Hindlimb muscle (tissue), 1 donor: ENCODE results near the gene NCK1. TPM values are rescaled to one million over a fixed set of nuclear protein-coding genes. Genes with fewer than 3 reads are reported as not detected.
"Not testable (repeated sequence)": the region's sequence is repeated elsewhere in the genome, so short reads cannot be mapped to it uniquely, and the experiment has no call there.

ENCODE experiments used
- DNase-seq: peaks from one replicate; pipeline ENCODE4 v3.0.0-alpha.2; 2013
- polyA plus RNA-seq: library from polyadenylated mRNA; unstranded; fragments of 120-200 nt; gene quantifications from one replicate; pipeline ENCODE4 v1.2.1, GENCODE V29; 2013; ENCODE audit not compliant: insufficient read length

Gene NCK1
- polyA plus RNA-seq, 1 donor, result 29.0 TPM

GRCh38 chr3:136862617-136863322 is 762 bp downstream of the NCK1 start:
- peak; percentile 67 for DNase-seq

DNA sequence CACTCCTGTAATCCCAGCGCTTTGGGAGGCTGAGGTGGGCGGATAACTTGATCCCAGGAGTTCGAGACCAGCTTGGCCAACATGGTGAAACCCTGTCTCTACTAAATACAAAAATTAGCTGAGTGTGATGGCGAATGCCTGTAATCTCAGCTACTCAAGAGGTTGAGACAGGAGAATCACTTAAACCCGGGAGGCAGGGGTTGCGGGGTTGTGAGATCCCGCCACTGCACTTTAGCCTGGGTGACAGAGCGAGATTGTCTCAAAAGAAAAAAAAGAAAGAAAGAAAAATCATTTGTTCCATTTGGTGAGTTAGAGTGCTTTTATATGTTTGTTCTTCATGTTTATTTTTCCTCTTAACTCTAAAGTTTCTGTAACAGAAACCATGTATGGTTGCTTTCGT is 7.3 kb downstream of the NCK1 start:
- DNase-seq, result no peak

- DNase-seq, result not testable (repeated sequence)
Measured at GRCh38 chr3:136872258-136872657, 10.2 kb downstream of the NCK1 start.

DNA sequence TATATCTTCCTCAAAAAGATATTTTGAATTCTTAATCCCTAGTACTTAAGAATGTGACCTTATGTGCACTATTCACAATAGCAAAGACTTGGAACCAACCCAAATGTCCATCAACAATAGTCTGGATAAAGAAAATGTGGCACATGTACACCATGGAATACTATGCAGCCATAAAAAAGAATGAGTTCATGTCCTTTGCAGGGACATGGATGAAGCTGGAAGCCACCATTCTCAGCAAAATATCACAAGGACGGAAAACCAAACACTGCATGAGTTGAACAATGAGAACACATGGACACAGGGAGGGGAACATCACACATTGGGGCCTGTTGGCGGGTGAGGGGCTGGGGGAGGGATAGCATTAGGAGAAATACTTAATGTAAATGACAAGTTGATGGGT is 17.5 kb downstream of the NCK1 start:
- not testable (repeated sequence) for DNase-seq

- no peak for DNase-seq
Measured at GRCh38 chr3:136882571-136882970, 20.6 kb downstream of the NCK1 start.

DNA sequence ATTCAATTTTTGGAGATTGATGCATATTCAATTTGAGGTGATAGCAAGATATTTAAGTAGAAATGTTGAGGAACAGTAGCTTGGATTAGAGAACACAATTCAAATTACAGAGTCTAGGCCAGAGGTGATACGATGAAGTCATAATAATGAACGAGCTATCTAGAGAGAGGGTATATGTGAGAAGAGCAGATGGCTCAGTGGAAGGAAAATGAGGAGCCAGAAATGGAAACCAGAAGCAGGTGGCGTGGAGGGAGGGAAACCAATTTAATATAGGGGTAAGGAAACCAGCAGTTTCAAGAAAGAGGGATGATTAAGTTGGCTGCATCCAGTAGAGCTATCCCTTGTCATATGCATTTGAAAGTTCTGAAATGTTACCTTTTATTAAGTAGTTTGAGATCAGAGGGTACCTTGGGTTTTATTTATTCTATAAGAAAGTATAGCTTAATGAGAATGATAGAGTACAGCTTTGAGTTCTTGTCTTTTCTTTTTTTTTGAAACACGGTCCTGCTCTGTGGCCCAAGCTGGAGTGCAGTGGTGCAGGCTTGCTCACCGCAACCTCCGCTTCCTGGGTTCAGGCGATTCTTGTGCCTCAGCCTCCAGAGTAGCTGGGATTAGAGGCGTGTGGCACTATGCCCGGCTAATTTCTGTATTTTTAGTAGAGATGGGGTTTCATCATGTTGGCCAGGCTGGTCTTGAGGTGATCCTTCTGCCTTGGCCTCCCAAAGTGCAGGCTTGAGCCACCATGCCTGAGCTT is 22.1 kb downstream of the NCK1 start:
- DNase-seq, result no peak

DNA sequence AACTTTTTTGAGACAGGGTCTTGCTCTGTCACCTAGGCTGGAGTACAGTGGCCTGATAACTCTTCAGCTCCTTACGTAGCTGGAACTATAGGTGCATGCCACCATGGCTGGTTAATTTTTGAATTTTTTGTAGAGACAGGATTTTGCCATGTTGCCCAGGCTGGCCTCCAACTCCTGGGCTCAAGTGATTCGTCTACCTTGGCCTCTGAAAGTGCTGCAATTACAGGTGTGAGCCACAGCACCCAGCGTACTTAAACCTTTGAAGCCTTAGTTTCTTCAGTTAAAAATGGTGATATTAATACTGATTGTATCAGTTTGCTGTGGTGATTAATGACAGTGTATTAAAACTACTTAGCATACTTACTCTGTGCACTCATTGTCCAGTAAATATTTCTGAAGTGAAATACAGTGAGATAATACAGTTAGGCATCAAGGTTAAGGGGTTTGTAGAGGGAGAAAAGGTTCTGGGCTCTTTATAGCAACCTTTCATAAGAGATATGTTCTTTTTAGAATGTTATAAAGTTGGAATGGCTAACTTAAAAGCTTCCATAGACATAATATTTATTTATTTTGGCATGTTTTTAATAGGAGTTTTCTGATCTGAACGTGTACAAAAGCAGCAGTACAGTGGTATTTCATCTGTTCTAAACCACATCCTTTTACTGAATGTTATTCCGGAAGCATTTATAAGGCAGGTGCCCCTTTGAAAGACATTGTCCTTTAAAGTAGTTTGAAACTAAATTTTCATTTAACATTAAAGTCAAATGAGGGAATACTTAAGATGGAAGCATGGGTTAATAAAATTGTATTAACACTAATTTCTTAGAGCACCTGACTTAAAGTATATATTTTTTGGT is 23.6 kb downstream of the NCK1 start:
- no peak for DNase-seq

- no peak for DNase-seq
Measured at GRCh38 chr3:136889947-136890346, 27.9 kb downstream of the NCK1 start.

GRCh38 chr3:136891934-136892855 is 30.2 kb downstream of the NCK1 start:
- no peak for DNase-seq

DNA sequence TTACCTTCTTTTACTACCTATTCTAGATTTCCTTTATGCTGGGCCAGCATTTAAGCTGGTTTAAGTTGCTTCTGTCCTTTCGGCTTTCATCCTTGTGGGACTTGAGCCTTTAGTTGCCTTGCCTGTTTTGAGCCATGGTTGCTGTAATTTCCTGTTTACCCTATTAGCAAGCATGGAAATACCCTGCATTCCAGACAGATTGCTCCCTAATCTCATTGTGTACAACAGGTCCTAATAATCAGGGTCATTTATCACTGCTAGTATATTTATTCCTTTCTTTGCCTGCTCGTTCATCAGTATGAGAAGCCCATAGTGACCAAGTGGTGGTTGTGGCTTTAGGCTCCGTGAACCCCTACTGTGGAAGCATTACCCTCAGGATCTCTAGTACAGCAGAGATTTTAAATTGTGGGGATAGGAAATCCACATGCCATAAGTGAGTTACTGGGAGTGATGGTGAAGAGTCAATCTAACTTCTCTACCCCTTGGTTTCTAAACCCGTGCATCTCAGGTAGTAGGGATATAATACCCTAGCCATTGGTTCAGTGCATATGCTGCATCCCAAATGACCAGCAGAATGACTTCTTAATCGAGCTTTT is 31.9 kb downstream of the NCK1 start:
- DNase-seq, result no peak

GRCh38 chr3:136897171-136897570 is 35.2 kb downstream of the NCK1 start:
- not testable (repeated sequence) for DNase-seq

GRCh38 chr3:136898549-136898948 is 36.5 kb downstream of the NCK1 start:
- DNase-seq, result no peak

DNA sequence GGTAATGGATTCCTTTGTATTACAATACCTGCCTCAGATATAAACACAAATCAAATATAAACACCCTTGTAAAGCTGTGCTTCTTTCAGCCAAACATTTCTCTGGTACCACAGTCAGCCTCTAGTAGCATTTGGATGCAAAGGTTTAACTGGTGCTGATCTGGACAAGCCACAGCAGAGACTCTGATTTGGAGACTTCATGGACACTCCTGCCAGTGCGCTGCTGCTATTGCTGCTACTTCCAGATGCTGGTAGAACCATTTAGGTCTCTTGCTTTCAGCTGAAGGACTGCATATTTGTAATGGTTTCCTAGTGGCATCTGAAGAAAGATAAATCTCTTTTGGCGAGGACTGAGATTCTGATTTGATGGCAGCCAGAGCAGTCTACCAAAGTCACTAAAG is 36.9 kb downstream of the NCK1 start:
- DNase-seq, result no peak

DNA sequence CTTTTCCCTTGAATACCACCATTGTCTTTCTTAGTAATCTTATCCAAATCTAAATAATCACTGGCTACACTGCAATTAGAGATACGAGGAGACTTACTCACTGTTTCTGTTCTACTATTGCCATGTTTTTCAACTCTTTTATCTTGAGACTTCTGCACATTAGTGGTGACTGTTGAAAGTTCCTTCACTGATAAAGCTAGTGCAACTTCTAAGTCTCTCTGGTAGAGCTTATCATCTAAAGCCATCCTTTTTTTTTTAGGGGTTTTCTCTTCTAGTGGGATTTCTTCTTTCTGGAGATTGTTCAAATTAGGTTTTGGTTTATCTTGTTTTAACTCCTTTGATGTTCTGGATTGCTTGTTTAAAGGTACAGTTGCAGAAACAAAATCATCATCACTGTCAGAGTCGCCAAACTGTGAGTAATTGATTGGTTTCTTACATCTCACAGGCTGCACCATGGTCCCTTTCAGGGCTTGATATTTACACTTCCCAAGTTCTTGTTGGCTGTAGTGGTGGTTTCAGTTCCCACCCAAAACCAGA is 37.7 kb downstream of the NCK1 start:
- no peak for DNase-seq

- not testable (repeated sequence) for DNase-seq
Measured at GRCh38 chr3:136900694-136901093, 38.7 kb downstream of the NCK1 start.

- DNase-seq, result no peak
Measured at GRCh38 chr3:136901391-136901790, 39.4 kb downstream of the NCK1 start.

GRCh38 chr3:136902530-136902929 is 40.5 kb downstream of the NCK1 start:
- DNase-seq, result not testable (repeated sequence)

DNA sequence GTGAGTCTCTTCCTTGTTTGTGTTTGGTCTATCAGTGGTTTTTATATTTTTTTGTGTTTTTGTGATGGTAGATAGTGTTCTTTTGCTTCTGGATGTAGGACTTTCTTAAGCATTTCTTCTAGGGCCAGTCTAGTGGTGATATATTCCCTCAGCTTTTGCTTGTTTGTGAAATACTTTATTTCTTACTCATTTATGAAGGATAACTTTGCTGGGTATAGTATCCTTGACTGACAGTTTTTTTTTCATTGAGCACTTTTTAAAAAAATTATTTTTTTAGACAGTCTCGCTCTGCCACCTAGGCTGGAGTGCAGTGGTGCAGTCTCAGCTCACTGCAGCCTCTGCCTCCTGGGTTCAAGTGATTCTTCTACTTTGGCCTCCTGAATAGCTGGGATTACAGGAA is 41.9 kb downstream of the NCK1 start:
- DNase-seq, result no peak

DNA sequence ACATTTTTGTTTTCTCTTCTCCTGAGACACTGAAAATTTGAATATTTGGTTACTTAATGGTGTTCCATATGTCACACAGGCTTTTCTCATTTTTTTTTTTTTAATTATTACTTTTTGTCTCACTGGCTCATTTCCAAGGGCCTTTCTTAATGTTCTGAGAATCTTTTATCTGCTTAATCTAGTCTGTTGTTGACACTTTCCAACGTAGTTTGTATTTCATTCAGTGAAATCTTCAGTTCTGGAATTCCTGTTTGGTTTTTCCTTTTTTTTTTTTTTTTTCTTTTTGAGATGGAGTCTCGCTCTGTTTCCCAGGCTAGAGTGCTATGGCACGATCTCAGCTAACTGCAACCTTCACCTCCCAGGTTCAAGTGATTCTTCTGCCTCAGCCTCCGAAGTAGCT is 42.7 kb downstream of the NCK1 start:
- DNase-seq, result no peak

GRCh38 chr3:136905549-136905948 is 43.5 kb downstream of the NCK1 start:
- no peak for DNase-seq

GRCh38 chr3:136906725-136907124 is 44.7 kb downstream of the NCK1 start:
- DNase-seq, result no peak
